RWPE1 (cell line): ENCODE results near the gene MSN.

Experiments
- CTCF ChIA-PET: fragments of 350-600 bp; sonication (Branson Sonifier 250); formaldehyde crosslinking; extraction: SDS; loops from one replicate; lab custom pipeline; 2021; lab: Yijun Ruan, JAX
- POLR2A ChIA-PET: fragments of 400-600 bp; formaldehyde crosslinking; extraction: SDS; loops from one replicate; lab custom pipeline; 2020; ENCODE audit warnings: antibody characterized with exemption; ENCODE audit not compliant: low non-redundant PET; lab: Yijun Ruan, JAX
- DNase-seq: peaks from one replicate; pipeline ENCODE4 v3.0.0; 2012; ENCODE audit warnings: low spot score
- H3K27ac ChIP-seq: fragments of 450-650 bp; 2 replicates; pipeline ENCODE4 v1.5.1; 2017
- TF ChIP-seq, protein P1 (sequence below): fragments of 450-650 bp; conservative IDR thresholded peaks from 2 replicates; pipeline ENCODE4 v1.5.1; 2017; ENCODE audit warnings: low read depth, mild to moderate bottlenecking

The MSN gene

DNA sequence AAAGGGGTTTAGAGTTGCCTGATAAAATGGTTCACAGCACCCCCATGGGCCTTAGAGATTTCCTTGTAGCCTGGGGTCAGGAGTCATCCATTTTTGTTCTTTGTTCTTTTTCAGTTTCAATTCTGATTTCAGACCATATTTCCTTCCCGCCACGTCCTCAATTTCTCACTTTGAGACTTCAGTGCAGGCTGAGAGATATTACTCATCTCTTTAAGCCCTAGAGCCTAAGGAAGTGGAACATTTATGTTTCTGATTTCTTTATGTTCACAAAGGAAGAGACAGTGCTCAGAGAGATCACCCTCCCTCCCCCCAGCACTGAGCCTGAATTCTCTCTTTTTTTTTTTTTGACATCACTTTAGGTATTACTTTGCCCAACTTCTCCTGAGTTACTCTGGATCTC, 56.3 kb downstream of the MSN start:
- no peak overlapping the region for H3K27ac ChIP-seq
- ChIA-PET POLR2A (no interaction called here), CTCF (no interaction called here)
- TF ChIP-seq, protein P1, sequence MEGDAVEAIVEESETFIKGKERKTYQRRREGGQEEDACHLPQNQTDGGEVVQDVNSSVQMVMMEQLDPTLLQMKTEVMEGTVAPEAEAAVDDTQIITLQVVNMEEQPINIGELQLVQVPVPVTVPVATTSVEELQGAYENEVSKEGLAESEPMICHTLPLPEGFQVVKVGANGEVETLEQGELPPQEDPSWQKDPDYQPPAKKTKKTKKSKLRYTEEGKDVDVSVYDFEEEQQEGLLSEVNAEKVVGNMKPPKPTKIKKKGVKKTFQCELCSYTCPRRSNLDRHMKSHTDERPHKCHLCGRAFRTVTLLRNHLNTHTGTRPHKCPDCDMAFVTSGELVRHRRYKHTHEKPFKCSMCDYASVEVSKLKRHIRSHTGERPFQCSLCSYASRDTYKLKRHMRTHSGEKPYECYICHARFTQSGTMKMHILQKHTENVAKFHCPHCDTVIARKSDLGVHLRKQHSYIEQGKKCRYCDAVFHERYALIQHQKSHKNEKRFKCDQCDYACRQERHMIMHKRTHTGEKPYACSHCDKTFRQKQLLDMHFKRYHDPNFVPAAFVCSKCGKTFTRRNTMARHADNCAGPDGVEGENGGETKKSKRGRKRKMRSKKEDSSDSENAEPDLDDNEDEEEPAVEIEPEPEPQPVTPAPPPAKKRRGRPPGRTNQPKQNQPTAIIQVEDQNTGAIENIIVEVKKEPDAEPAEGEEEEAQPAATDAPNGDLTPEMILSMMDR, result no peak
- DNase-seq, result no peak

GRCh38 chrX:65726715-65727114, 59.3 kb downstream of the MSN start:
- H3K27ac ChIP-seq, result no peak overlapping the region
- CTCF ChIA-PET, result no interaction called here
- POLR2A ChIA-PET, result no interaction called here
- DNase-seq, result no peak
- TF ChIP-seq, protein P1, result no peak

GRCh38 chrX:65731684-65732289, 64.3 kb downstream of the MSN start:
- TF ChIP-seq, protein P1, result no peak
- ChIA-PET CTCF (no interaction called here), POLR2A (no interaction called here)
- no peak overlapping the region for H3K27ac ChIP-seq
- DNase-seq, result no peak

DNA sequence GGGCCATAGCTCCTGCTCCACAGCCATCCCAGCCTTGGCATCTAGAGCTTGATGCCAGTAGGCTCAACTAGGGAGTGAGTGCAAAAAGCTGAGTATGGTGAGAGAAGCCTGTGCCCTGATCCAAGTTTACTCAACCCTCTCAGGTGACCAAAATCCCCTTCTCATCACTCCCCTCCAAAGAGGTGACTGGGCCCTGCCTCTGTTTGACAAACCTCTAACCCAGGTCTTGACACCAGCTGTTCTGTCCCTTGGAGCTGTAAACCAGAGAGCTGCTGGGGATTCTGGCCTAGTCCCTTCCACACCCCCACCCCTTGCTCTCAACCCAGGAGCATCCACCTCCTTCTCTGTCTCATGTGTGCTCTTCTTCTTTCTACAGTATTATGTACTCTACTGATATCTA, 73.5 kb downstream of the MSN start:
- CTCF ChIA-PET, result no interaction called here
- TF ChIP-seq, protein P1, result no peak
- H3K27ac ChIP-seq, result no peak overlapping the region
- POLR2A ChIA-PET, result no interaction called here
- DNase-seq, result no peak

GRCh38 chrX:65741823-65742222, 74.4 kb downstream of the MSN start:
- TF ChIP-seq, protein P1, result no peak
- POLR2A ChIA-PET, result no interaction called here
- CTCF ChIA-PET, result no interaction called here
- no peak overlapping the region for H3K27ac ChIP-seq
- DNase-seq, result no peak

GRCh38 chrX:65744965-65745364, 77.5 kb downstream of the MSN start:
- DNase-seq, result no peak
- H3K27ac ChIP-seq, result no peak overlapping the region

More at GRCh38 chrX:65744965-65745364, 77.5 kb downstream of the MSN start:
- POLR2A ChIA-PET, result no interaction called here
- CTCF ChIA-PET, result interaction anchor here (0.7 kb wide), 1 partner anchor 92 kb away, joined by 3 read pairs; no protein-coding TSS in a partner anchor
- TF ChIP-seq, protein P1, result no peak
